Vagina (tissue), 2 donors: ENCODE data around the gene PNPLA3. TPM values are rescaled to one million over a fixed set of nuclear protein-coding genes. Genes with fewer than 3 reads are reported as not detected.

Source experiments
- DNase-seq, 2 donors: peaks; one replicate each; pipeline ENCODE4 v3.0.0-alpha.2; 2017; ENCODE audit errors: extremely low spot score in 2 of 2
- H3K27ac ChIP-seq: fragments of 200-600 bp; sonication (generic); one replicate; pipeline ENCODE4 v1.5.1; 2019
- H3K27me3 ChIP-seq: fragments of 200-600 bp; sonication (generic); one replicate; pipeline ENCODE4 v1.5.1; 2019
- H3K36me3 ChIP-seq, 2 donors: fragments of 200-600 bp; sonication (generic); one replicate each; pipeline ENCODE4 v1.5.1; 2017 to 2019
- H3K4me1 ChIP-seq: fragments of 200-600 bp; sonication (generic); one replicate; pipeline ENCODE4 v1.5.1; 2019
- H3K4me3 ChIP-seq, 2 donors: fragments of 200-600 bp; sonication (generic); 1 replicate in 1 of 2; 2 replicates in 1 of 2; pipeline ENCODE4 v1.5.1; 2016 to 2019
- H3K9me3 ChIP-seq: fragments of 200-600 bp; sonication (generic); one replicate; pipeline ENCODE4 v1.5.1; 2019
- POLR2A ChIP-seq, 2 donors: fragments of 450-650 bp; IDR thresholded peaks; one replicate each; pipeline ENCODE4 v1.6.1; 2017; ENCODE audit warnings: antibody characterized with exemption in 2 of 2, mild to moderate bottlenecking in 2 of 2, moderate library complexity in 2 of 2
- POLR2AphosphoS5 ChIP-seq, 2 donors: sonication (generic); formaldehyde crosslinking; IDR thresholded peaks; one replicate each; pipeline ENCODE4 v1.9.0; 2017; ENCODE audit warnings: antibody characterized with exemption in 2 of 2, mild to moderate bottlenecking in 2 of 2, low read depth in 1 of 2; ENCODE audit not compliant: insufficient read depth in 1 of 2
- intact Hi-C: fragments of 100-400 bp; cut with DNase I; formaldehyde crosslinking; loops from one replicate; pipeline ENCODE4 v1.15.1; 2023
- total RNA-seq: library from RNA; depleted of rRNA; stranded (reverse); fragments of >200 nt; gene quantifications from one replicate; pipeline ENCODE4 v1.2.3, GENCODE V29; 2016
- TF ChIP-seq, protein P1 (sequence below), 3 experiments: fragments of 450-650 bp in 2 of 3; fragments of 200-600 bp in 1 of 3; sonication (generic) in 1 of 3; IDR thresholded peaks; one replicate each; pipeline ENCODE4 v1.5.1; 2017 to 2019; ENCODE audit warnings: antibody characterized with exemption in 3 of 3, mild to moderate bottlenecking in 2 of 3, moderate library complexity in 2 of 3

PNPLA3 gene
- total RNA-seq, 1 donor from 2014 or later: not detected

DNA sequence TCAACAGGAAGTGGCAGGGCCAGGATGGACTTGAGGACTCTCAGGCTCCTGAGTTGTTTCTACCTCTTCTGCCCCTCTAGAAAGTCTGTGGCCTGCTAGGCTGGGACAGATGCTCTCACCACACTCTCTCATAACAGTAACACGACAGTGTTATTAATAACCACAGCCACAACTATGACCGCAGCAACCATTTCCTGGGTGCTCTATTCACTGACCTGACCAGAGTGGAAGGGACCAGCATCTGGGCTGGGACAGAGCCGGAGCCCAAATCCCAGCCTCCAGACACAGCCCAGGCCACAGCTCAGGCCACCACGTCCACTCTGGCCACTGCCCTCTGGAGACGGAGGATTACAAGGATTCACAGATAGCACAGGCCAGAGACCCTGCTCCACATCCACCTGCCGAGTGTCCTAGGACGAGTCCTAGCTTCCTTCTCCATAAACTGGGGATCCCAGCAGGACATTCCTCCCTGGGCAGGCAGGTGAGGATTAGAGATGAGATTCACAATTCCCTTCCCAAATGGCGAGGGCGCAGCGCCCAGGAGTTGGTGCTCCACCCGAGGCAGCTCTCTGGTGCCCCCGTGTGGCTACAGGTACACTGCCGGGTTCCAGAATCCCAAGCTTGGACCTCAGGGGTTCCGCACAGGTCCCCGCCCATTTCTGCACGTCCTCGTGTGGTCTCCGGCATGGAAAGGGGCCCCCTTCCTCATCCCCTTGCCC is 38.8 kb upstream of the PNPLA3 start:
- no peaks in the 10 kb centered on the region for H3K9me3 ChIP-seq
- intact Hi-C loops: loop anchor here (10.0 kb wide), 1 partner anchor 610 kb away; no protein-coding TSS in a partner anchor
- TF ChIP-seq POLR2A (IDR thresholded peaks at IDR 0.05): no peak
- TF ChIP-seq, protein P1, sequence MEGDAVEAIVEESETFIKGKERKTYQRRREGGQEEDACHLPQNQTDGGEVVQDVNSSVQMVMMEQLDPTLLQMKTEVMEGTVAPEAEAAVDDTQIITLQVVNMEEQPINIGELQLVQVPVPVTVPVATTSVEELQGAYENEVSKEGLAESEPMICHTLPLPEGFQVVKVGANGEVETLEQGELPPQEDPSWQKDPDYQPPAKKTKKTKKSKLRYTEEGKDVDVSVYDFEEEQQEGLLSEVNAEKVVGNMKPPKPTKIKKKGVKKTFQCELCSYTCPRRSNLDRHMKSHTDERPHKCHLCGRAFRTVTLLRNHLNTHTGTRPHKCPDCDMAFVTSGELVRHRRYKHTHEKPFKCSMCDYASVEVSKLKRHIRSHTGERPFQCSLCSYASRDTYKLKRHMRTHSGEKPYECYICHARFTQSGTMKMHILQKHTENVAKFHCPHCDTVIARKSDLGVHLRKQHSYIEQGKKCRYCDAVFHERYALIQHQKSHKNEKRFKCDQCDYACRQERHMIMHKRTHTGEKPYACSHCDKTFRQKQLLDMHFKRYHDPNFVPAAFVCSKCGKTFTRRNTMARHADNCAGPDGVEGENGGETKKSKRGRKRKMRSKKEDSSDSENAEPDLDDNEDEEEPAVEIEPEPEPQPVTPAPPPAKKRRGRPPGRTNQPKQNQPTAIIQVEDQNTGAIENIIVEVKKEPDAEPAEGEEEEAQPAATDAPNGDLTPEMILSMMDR (IDR thresholded peaks at IDR 0.05): peak in 2 of 3 experiments; percentile 38 to 56
- TF ChIP-seq POLR2AphosphoS5 (IDR thresholded peaks at IDR 0.05; ENCODE audit: insufficient read depth in 1 of 2, low read depth in 1 of 2): no peak
- no peak for DNase-seq
- no peak overlapping the region for H3K27ac ChIP-seq
- no peaks in the 10 kb centered on the region for H3K27me3 ChIP-seq
- no peak overlapping the region for H3K4me3 ChIP-seq
- no peaks in the 10 kb centered on the region for H3K4me1 ChIP-seq
- H3K36me3 ChIP-seq: no peaks in the 10 kb centered on the region

DNA sequence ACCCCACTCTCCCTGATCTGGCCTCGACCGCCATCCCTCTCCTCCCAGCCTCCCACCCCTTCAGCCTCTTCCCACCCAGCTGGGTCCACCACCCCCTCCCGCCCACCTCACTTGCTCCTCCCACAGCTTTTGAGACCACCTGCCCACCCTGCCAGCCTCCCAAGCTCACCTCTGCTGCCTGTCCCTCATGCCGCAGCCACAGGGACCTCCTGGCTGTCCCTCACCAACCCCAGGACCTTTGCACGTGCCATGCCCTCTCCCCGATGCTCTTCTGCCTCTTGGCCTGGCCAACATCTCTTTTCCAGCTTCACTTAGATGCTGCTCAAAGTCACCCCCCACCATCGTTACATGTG is 38.3 kb upstream of the PNPLA3 start:
- Histone ChIP-seq H3K27ac (no peak overlapping the region), H3K36me3 (no peaks in the 10 kb centered on the region), H3K9me3 (no peaks in the 10 kb centered on the region), H3K27me3 (no peaks in the 10 kb centered on the region), H3K4me1 (no peaks in the 10 kb centered on the region), H3K4me3 (no peak overlapping the region)
- DNase-seq: no peak
- TF ChIP-seq, protein P1 (IDR thresholded peaks at IDR 0.05): no peak
- TF ChIP-seq POLR2AphosphoS5 (IDR thresholded peaks at IDR 0.05; ENCODE audit: insufficient read depth in 1 of 2, low read depth in 1 of 2): no peak
- TF ChIP-seq POLR2A (IDR thresholded peaks at IDR 0.05): no peak
- intact Hi-C loops: loop anchor here (10.0 kb wide), 1 partner anchor 610 kb away; no protein-coding TSS in a partner anchor

DNA sequence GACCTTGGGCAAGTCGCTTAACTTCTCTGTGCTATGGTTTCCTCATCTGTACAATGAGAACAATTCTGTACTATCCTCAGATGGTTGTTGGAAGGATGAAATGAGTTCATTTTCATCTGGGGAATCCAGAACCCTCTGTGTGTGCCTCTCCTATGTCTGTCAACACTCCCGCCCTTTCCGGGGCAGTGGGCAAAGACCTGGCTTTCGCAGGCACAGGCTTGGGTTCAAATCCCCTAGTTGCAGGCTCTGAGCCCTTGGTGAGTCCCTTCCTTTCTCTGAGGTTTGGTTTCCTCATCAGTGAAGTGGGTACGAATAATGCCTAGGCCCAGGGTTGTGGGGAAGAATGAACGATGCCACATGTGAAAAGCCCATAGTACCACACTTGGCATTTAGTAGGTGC is 37.8 kb upstream of the PNPLA3 start:
- Histone ChIP-seq H3K36me3 (no peaks in the 10 kb centered on the region), H3K27me3 (peaks cover 5% of the 10 kb centered on the region), H3K9me3 (no peaks in the 10 kb centered on the region), H3K4me1 (no peaks in the 10 kb centered on the region), H3K4me3 (no peak overlapping the region), H3K27ac (no peak overlapping the region)
- no peak for TF ChIP-seq POLR2AphosphoS5 (IDR thresholded peaks at IDR 0.05; ENCODE audit: insufficient read depth in 1 of 2, low read depth in 1 of 2)
- TF ChIP-seq POLR2A (IDR thresholded peaks at IDR 0.05): no peak
- TF ChIP-seq, protein P1 (IDR thresholded peaks at IDR 0.05): no peak
- intact Hi-C loops: loop anchor here (10.0 kb wide), 1 partner anchor 611 kb away; no protein-coding TSS in a partner anchor
- DNase-seq: no peak

DNA sequence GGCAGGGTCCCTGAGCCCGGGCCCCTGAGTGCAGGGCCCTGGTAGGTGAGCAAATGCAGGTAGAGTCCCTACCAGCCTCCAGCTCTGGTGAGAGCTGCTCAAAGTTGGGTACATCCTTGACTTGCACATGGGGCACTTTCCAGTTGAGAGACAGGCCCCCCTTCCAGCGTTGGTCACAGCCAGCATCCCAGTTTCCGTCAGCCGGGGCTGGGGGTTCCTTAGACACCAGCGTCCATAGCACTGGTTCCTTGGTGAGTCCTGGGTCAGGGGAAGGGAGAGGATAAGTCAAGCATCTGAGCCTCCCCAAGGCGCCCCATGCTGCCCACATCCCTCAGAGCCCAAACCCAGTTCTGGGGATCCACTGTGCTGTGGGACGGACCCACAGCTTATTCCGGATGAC is 37.4 kb upstream of the PNPLA3 start:
- no peak for DNase-seq
- no peak for TF ChIP-seq POLR2A (IDR thresholded peaks at IDR 0.05)
- TF ChIP-seq, protein P1 (IDR thresholded peaks at IDR 0.05): no peak
- TF ChIP-seq POLR2AphosphoS5 (IDR thresholded peaks at IDR 0.05; ENCODE audit: insufficient read depth in 1 of 2, low read depth in 1 of 2): no peak
- no peak overlapping the region for H3K4me3 ChIP-seq
- no peaks in the 10 kb centered on the region for H3K36me3 ChIP-seq
- intact Hi-C loops: loop anchor here (10.0 kb wide), 1 partner anchor 611 kb away; no protein-coding TSS in a partner anchor
- no peak overlapping the region for H3K27ac ChIP-seq
- peaks cover 9% of the 10 kb centered on the region for H3K27me3 ChIP-seq
- no peaks in the 10 kb centered on the region for H3K9me3 ChIP-seq
- H3K4me1 ChIP-seq: peaks cover 3% of the 10 kb centered on the region

DNA sequence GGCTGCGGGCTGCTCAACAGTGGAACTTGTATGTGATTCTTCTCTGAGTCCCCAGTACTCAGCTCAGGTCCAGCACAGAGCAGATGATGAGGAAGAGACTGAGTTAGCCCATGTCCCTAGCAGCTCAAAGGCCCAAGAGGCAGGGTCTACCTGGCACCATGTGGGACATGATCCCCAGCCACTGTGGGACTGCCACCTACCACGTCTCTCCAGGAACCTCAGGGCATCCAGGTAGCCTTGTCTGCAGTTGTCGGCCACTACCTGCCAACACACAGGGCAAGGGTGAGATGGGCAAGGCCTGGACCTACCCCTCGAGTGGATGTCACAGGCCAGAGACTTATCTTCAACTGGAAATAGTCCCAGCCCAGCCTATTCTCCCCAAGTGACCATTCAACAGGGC is 36.2 kb upstream of the PNPLA3 start:
- no peak for DNase-seq
- no peak overlapping the region for H3K4me3 ChIP-seq
- H3K27ac ChIP-seq: no peak overlapping the region
- H3K9me3 ChIP-seq: no peaks in the 10 kb centered on the region
- H3K27me3 ChIP-seq: peaks cover 14% of the 10 kb centered on the region
- no peaks in the 10 kb centered on the region for H3K36me3 ChIP-seq
- TF ChIP-seq, protein P1 (IDR thresholded peaks at IDR 0.05): no peak
- TF ChIP-seq POLR2A (IDR thresholded peaks at IDR 0.05) (no peak), POLR2AphosphoS5 (IDR thresholded peaks at IDR 0.05; ENCODE audit: insufficient read depth in 1 of 2, low read depth in 1 of 2) (no peak)
- H3K4me1 ChIP-seq: peaks cover 10% of the 10 kb centered on the region
- intact Hi-C loops: loop anchor here (10.0 kb wide), 1 partner anchor 613 kb away; no protein-coding TSS in a partner anchor
